Mesothelial cell of epicardium (in vitro differentiated cells): ENCODE measurements around the gene JPT2. TPM values are rescaled to one million over a fixed set of nuclear protein-coding genes. Genes with fewer than 3 reads are reported as not detected.

Experiments
- DNase-seq, 2 experiments: peaks; one replicate each; pipeline ENCODE4 v3.0.0; 2021; ENCODE audit warnings: low spot score in 2 of 2; ENCODE audit not compliant: unreplicated experiment in 2 of 2
- H3K27ac Mint-ChIP-seq: 2 replicates; pipeline ENCODE4 v1.8.0; 2021; ENCODE audit warnings: mixed read lengths
- H3K27me3 Mint-ChIP-seq: 2 replicates; pipeline ENCODE4 v1.8.0; 2021; ENCODE audit warnings: low read depth, mixed read lengths
- H3K36me3 Mint-ChIP-seq: 2 replicates; pipeline ENCODE4 v1.8.0; 2021; ENCODE audit warnings: mixed read lengths
- H3K4me1 Mint-ChIP-seq: 2 replicates; pipeline ENCODE4 v1.8.0; 2021; ENCODE audit warnings: mixed read lengths
- H3K4me3 Mint-ChIP-seq: 2 replicates; pipeline ENCODE4 v1.8.0; 2021; ENCODE audit warnings: mild to moderate bottlenecking, moderate library complexity, mixed read lengths
- H3K9me3 Mint-ChIP-seq: 2 replicates; pipeline ENCODE4 v1.8.0; 2021; ENCODE audit warnings: mixed read lengths
- CTCF ChIP-seq: fragments of 200-600 bp; sonication (generic); IDR thresholded peaks from one replicate; pipeline ENCODE4 v1.5.0; 2021; ENCODE audit warnings: antibody characterized with exemption; ENCODE audit not compliant: unreplicated experiment
- total RNA-seq: library from RNA; stranded (reverse); gene quantifications from 3 replicates; pipeline ENCODE4 v1.2.1, GENCODE V29; 2021

Gene JPT2
- total RNA-seq, 1 donor from 2014 or later: 72.9 TPM

GRCh38 chr16:1643521-1643920 lies 34.6 kb upstream of the JPT2 start:
- Mint-ChIP-seq H3K4me3 (no peak overlapping the region), H3K27me3 (no peaks in the 10 kb centered on the region), H3K4me1 (peaks cover 2% of the 10 kb centered on the region), H3K27ac (no peak overlapping the region), H3K9me3 (no peaks in the 10 kb centered on the region), H3K36me3 (peaks cover 64% of the 10 kb centered on the region)
- no peak for TF ChIP-seq CTCF
- DNase-seq: no peak

GRCh38 chr16:1645914-1646525 lies 32.1 kb upstream of the JPT2 start:
- no peaks in the 10 kb centered on the region for H3K4me1 Mint-ChIP-seq
- peak overlapping the region; percentile 58 for H3K27ac Mint-ChIP-seq

GRCh38 chr16:1647856-1648255 lies 30.2 kb upstream of the JPT2 start:
- no peak for TF ChIP-seq CTCF
- H3K4me1 Mint-ChIP-seq: no peaks in the 10 kb centered on the region
- H3K4me3 Mint-ChIP-seq: no peak overlapping the region
- H3K27me3 Mint-ChIP-seq: no peaks in the 10 kb centered on the region
- no peak for DNase-seq
- H3K9me3 Mint-ChIP-seq: peaks cover 4% of the 10 kb centered on the region
- H3K27ac Mint-ChIP-seq: no peak overlapping the region
- peaks cover 55% of the 10 kb centered on the region for H3K36me3 Mint-ChIP-seq

More at GRCh38 chr16:1645914-1646525, 32.1 kb upstream of the JPT2 start:
- no peak for DNase-seq
- TF ChIP-seq CTCF: no peak
- Mint-ChIP-seq H3K27me3 (no peaks in the 10 kb centered on the region), H3K36me3 (peaks cover 55% of the 10 kb centered on the region), H3K4me3 (no peak overlapping the region), H3K9me3 (peaks cover 4% of the 10 kb centered on the region)

- no peak overlapping the region for H3K4me3 Mint-ChIP-seq
- H3K36me3 Mint-ChIP-seq: peaks cover 56% of the 10 kb centered on the region
These were observed 27.9 kb upstream of the JPT2 start for GRCh38 chr16:1650131-1650530.

GRCh38 chr16:1651094-1651973 lies 26.7 kb upstream of the JPT2 start:
- H3K27ac Mint-ChIP-seq: peak overlapping the region; percentile 73
- no peak for TF ChIP-seq CTCF
- peaks cover 51% of the 10 kb centered on the region for H3K36me3 Mint-ChIP-seq

More at GRCh38 chr16:1650131-1650530, 27.9 kb upstream of the JPT2 start:
- Mint-ChIP-seq H3K27me3 (no peaks in the 10 kb centered on the region), H3K27ac (no peak overlapping the region), H3K4me1 (no peaks in the 10 kb centered on the region), H3K9me3 (peaks cover 4% of the 10 kb centered on the region)
- no peak for DNase-seq
- no peak for TF ChIP-seq CTCF

More at GRCh38 chr16:1651094-1651973, 26.7 kb upstream of the JPT2 start:
- H3K27me3 Mint-ChIP-seq: no peaks in the 10 kb centered on the region
- no peaks in the 10 kb centered on the region for H3K4me1 Mint-ChIP-seq
- DNase-seq: peak in 1 of 2 experiments; percentile 54
- H3K4me3 Mint-ChIP-seq: no peak overlapping the region
- H3K9me3 Mint-ChIP-seq: peaks cover 4% of the 10 kb centered on the region
